Endothelial cell of umbilical vein (primary cell): ENCODE measurements around the gene MRPS18B. TPM values are rescaled to one million over a fixed set of nuclear protein-coding genes. Genes with fewer than 3 reads are reported as not detected.

Source experiments
- BruUV-seq: library from RNA; stranded (reverse); fragments of 400-500 nt; replicated peaks from 2 replicates; lab custom pipeline; 2021; lab: Mats Ljungman, UMichigan
- CTCF ChIA-PET: fragments of 300-600, 350-600 bp; sonication (Branson Sonifier 250); formaldehyde crosslinking; loops from one replicate; lab custom pipeline; 2021; ENCODE audit warnings: antibody characterized with exemption, inconsistent platforms; lab: Charles Lee
- POLR2A ChIA-PET: fragments of 300-600, 350-600 bp; sonication (Branson Sonifier 250); formaldehyde crosslinking; loops from one replicate; lab custom pipeline; 2021; ENCODE audit warnings: antibody characterized with exemption, inconsistent platforms; lab: Charles Lee
- DNase-seq: peaks from one replicate; pipeline ENCODE4 v3.0.0-alpha.2; 2011; ENCODE audit warnings: low read depth, low spot score
- FAIRE-seq: peaks from 2 replicates; lab custom pipeline; 2011; peaks lifted over from hg19 to GRCh38; lab: Jason Lieb, UNC
- H2AFZ ChIP-seq: 2 replicates; pipeline ENCODE4 v1.6.0; 2012; ENCODE audit warnings: low read depth, low read length, control low read depth, inconsistent platforms
- H3K27ac ChIP-seq: 2 replicates; pipeline ENCODE4 v1.5.1; 2011; ENCODE audit warnings: low read depth, mild to moderate bottlenecking, control low read depth, low read length, moderate library complexity; ENCODE audit not compliant: insufficient read depth
- H3K27me3 ChIP-seq, 2 experiments: 2 replicates each; pipeline versions ENCODE4 v1.6.0 to v1.6.1; 2011; ENCODE audit warnings: low read length in 2 of 2, mixed read lengths in 1 of 2; ENCODE audit not compliant: control insufficient read depth in 2 of 2, insufficient read depth in 2 of 2
- H3K36me3 ChIP-seq, 2 experiments: 2 replicates in 1 of 2; 3 replicates in 1 of 2; pipeline ENCODE4 v1.5.1; 2011; ENCODE audit warnings: low read length in 2 of 2, mild to moderate bottlenecking in 1 of 2, moderate library complexity in 1 of 2; ENCODE audit not compliant: control insufficient read depth in 2 of 2, insufficient read depth in 2 of 2; ENCODE audit errors: extremely low read depth in 1 of 2
- H3K4me1 ChIP-seq: 3 replicates; pipeline ENCODE4 v1.5.1; 2011; ENCODE audit warnings: mild to moderate bottlenecking, low read length; ENCODE audit not compliant: control insufficient read depth, insufficient read depth; ENCODE audit errors: extremely low read depth
- H3K4me2 ChIP-seq: 2 replicates; pipeline ENCODE4 v1.6.1; 2011; ENCODE audit warnings: low read length, control low read depth, mixed read lengths; ENCODE audit not compliant: insufficient read depth
- H3K4me3 ChIP-seq, 3 experiments: fragments of 200-600 bp in 1 of 3; sonication (generic), shearing (Covaris generic) in 1 of 3; replicated peaks in 1 of 3; 2 replicates each; pipeline ENCODE4 v1.5.1; 2011 to 2016; ENCODE audit warnings: control low read depth in 3 of 3, low read length in 3 of 3, mild to moderate bottlenecking in 2 of 3, inconsistent platforms in 1 of 3, low read depth in 1 of 3, moderate library complexity in 1 of 3; ENCODE audit not compliant: insufficient read depth in 1 of 3
- H3K79me2 ChIP-seq: 2 replicates; pipeline ENCODE4 v1.6.0; 2012; ENCODE audit warnings: low read length, inconsistent platforms; ENCODE audit not compliant: control insufficient read depth, insufficient read depth
- H3K9ac ChIP-seq: replicated peaks from 2 replicates; pipeline ENCODE3; 2011; ENCODE audit warnings: low read length, control low read depth; ENCODE audit not compliant: insufficient read depth; ENCODE audit errors: extremely low read depth
- H3K9me1 ChIP-seq: replicated peaks from 3 replicates; pipeline ENCODE4 v1.6.0; 2011; ENCODE audit warnings: mild to moderate bottlenecking, low read length; ENCODE audit not compliant: control insufficient read depth, insufficient read depth; ENCODE audit errors: extremely low read depth
- H3K9me3 ChIP-seq: replicated peaks from 2 replicates; pipeline ENCODE4 v1.5.1; 2012; ENCODE audit warnings: low read length, inconsistent platforms; ENCODE audit not compliant: control insufficient read depth, insufficient read depth
- H4K20me1 ChIP-seq: replicated peaks from 2 replicates; pipeline ENCODE3; 2011; ENCODE audit warnings: mild to moderate bottlenecking, low read length; ENCODE audit not compliant: control insufficient read depth, insufficient read depth; ENCODE audit errors: extremely low read depth
- EZH2 ChIP-seq: IDR thresholded peaks from 2 replicates; pipeline ENCODE4 v1.6.1; 2012; ENCODE audit warnings: borderline replicate concordance, low read depth, mild to moderate bottlenecking, moderate library complexity, low read length, inconsistent platforms; ENCODE audit not compliant: severe bottlenecking
- FOS ChIP-seq: IDR thresholded peaks from 2 replicates; pipeline ENCODE4 v1.6.1; 2011; ENCODE audit warnings: mild to moderate bottlenecking, low read length, moderate library complexity, borderline replicate concordance; ENCODE audit not compliant: insufficient read depth
- GATA2 ChIP-seq: IDR thresholded peaks from 2 replicates; pipeline ENCODE4 v1.7.0; 2011; ENCODE audit warnings: low read depth, mild to moderate bottlenecking, moderate library complexity, mixed read lengths, low read length; ENCODE audit not compliant: insufficient read length, insufficient read depth
- JUN ChIP-seq: IDR thresholded peaks from 2 replicates; pipeline ENCODE4 v1.6.1; 2011; ENCODE audit warnings: borderline replicate concordance, low read depth; ENCODE audit not compliant: insufficient read length, insufficient read depth
- MYC ChIP-seq: IDR thresholded peaks from one replicate; pipeline ENCODE4 v1.6.1; 2011; ENCODE audit warnings: mild to moderate bottlenecking, low read depth, low read length
- POLR2A ChIP-seq: IDR thresholded peaks from 2 replicates; pipeline ENCODE4 v1.6.1; 2012; ENCODE audit warnings: low read depth, mild to moderate bottlenecking, control low read depth, low read length
- POLR2AphosphoS5 ChIP-seq: IDR thresholded peaks from 2 replicates; pipeline ENCODE4 v1.6.1; 2012; ENCODE audit warnings: low read depth, mild to moderate bottlenecking, control low read depth, low read length, moderate library complexity; ENCODE audit not compliant: insufficient read depth
- dilution Hi-C: fragments of 300-500 bp; cut with MboI; formaldehyde crosslinking; loops from one replicate; pipeline ENCODE4 v1.15.0; 2019; ENCODE audit warnings: low sequenced_read_pairs; ENCODE audit not compliant: extremely low pct_ligation_motif_present
- intact Hi-C: fragments of 100-400 bp; cut with micrococcal nuclease; formaldehyde crosslinking; loops from one replicate; pipeline ENCODE4 v1.10.0; 2022
- polyA plus RNA-seq, 4 experiments: library from polyadenylated mRNA; depleted of rRNA in 3 of 4; stranded (reverse) in 3 of 4; unstranded in 1 of 4; fragments of >200 nt; gene quantifications; 2 replicates each; pipeline versions ENCODE4 v1.2.1 to v1.2.3, GENCODE V29; 2011 to 2012; ENCODE audit warnings: missing spikeins in 1 of 4
- total RNA-seq: library from RNA; stranded (reverse); gene quantifications from 2 replicates; pipeline ENCODE4 v1.2.3, GENCODE V29; 2021
- TF ChIP-seq, protein P1 (sequence below), 2 donors: IDR thresholded peaks; 1 replicate in 1 of 2; 2 replicates in 1 of 2; pipeline ENCODE4 v1.5.1; 2011; ENCODE audit warnings: low read length in 2 of 2, mild to moderate bottlenecking in 2 of 2, moderate library complexity in 2 of 2, control low read depth in 1 of 2, inconsistent platforms in 1 of 2, low read depth in 1 of 2; ENCODE audit not compliant: insufficient read depth in 1 of 2; ENCODE audit errors: extremely low read depth in 1 of 2
- TF ChIP-seq, protein P2 (sequence below): IDR thresholded peaks from 2 replicates; pipeline ENCODE4 v1.6.1; 2011; ENCODE audit not compliant: insufficient read depth, insufficient read length

The MRPS18B gene
- total and polyA plus RNA-seq, 2 donors (not counting 3 experiments of a cell fraction or from before 2014, with no cell fraction given) = 32.6 to 49.1 TPM

DNA sequence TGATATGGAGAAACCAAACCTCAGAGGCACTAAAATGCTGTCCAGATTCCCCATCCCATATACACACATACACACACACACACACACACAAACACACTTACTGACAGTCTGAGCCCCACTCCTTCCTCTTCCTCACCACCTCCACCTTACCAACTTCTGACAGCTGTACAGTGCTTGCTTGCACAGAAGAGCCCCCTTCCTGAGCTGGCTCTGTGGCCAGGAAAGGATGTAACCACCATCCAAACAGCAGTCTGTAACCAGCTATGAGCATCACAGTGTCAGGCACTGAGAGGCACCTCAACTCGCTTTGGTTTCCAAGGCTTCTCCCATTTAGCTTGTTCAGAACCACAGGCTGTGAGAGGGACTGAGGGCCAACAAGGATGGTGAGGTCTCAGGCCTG is 23.4 kb downstream of the MRPS18B start:
- no peak for FAIRE-seq

DNA sequence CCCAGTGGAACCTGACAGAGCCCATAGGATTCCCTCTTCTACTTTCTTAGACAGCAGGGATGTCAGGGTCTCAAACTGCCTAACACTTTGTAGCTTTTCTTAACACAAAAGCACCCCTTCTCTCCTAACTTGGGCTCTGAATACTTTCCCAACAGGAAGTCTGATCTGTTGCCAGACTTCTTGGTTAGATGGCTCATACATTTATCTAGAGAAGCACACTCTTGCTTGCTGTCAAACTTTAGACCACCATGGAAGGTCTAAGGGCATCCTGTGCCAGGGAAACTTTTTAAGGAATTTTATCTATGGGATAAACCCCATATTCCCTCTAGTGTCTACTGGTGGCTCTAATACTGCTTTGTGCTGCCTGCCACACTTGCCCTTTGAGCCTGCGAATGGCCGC is 26.0 kb downstream of the MRPS18B start:
- Histone ChIP-seq H3K27ac (no peak overlapping the region), H3K9ac (no peak overlapping the region), H3K79me2 (peaks cover 17% of the 10 kb centered on the region), H3K9me1 (no peaks in the 10 kb centered on the region), H4K20me1 (no peaks in the 10 kb centered on the region), H3K4me1 (peaks cover 8% of the 10 kb centered on the region), H3K9me3 (no peaks in the 10 kb centered on the region), H3K4me2 (no peak overlapping the region), H3K36me3 (peaks cover 2 to 15% of the 10 kb centered on the region in 2 experiments), H2AFZ (no peak overlapping the region), H3K4me3 (no peak overlapping the region), H3K27me3 (no peaks in the 10 kb centered on the region)
- BruUV-seq = no TSS peak
- dilution Hi-C loops = no loop called here
- ChIA-PET CTCF (no interaction called here), POLR2A (no interaction called here)
- DNase-seq = no peak
- TF ChIP-seq POLR2AphosphoS5 (no peak), JUN (no peak), EZH2 (no peak), MYC (no peak), POLR2A (no peak), FOS (no peak), GATA2 (no peak)
- TF ChIP-seq, protein P1, sequence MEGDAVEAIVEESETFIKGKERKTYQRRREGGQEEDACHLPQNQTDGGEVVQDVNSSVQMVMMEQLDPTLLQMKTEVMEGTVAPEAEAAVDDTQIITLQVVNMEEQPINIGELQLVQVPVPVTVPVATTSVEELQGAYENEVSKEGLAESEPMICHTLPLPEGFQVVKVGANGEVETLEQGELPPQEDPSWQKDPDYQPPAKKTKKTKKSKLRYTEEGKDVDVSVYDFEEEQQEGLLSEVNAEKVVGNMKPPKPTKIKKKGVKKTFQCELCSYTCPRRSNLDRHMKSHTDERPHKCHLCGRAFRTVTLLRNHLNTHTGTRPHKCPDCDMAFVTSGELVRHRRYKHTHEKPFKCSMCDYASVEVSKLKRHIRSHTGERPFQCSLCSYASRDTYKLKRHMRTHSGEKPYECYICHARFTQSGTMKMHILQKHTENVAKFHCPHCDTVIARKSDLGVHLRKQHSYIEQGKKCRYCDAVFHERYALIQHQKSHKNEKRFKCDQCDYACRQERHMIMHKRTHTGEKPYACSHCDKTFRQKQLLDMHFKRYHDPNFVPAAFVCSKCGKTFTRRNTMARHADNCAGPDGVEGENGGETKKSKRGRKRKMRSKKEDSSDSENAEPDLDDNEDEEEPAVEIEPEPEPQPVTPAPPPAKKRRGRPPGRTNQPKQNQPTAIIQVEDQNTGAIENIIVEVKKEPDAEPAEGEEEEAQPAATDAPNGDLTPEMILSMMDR (IDR thresholded peaks at IDR 0.05; ENCODE audit: extremely low read depth in 1 of 2, insufficient read depth in 1 of 2, low read depth in 1 of 2, low read length in 2 of 2) = no peak
- TF ChIP-seq, protein P2, sequence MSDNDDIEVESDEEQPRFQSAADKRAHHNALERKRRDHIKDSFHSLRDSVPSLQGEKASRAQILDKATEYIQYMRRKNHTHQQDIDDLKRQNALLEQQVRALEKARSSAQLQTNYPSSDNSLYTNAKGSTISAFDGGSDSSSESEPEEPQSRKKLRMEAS = no peak
- FAIRE-seq = no peak
- intact Hi-C loops = no loop called here

More for the DNA sequence above, 23.4 kb downstream of the MRPS18B start:
- Histone ChIP-seq H3K27me3 (no peaks in the 10 kb centered on the region), H3K4me3 (no peak overlapping the region), H3K4me2 (no peak overlapping the region), H3K9ac (no peak overlapping the region), H3K4me1 (no peaks in the 10 kb centered on the region), H2AFZ (no peak overlapping the region), H3K27ac (no peak overlapping the region), H3K79me2 (peaks cover 2% of the 10 kb centered on the region), H4K20me1 (no peaks in the 10 kb centered on the region), H3K9me1 (no peaks in the 10 kb centered on the region), H3K9me3 (no peaks in the 10 kb centered on the region), H3K36me3 (peaks cover 2 to 15% of the 10 kb centered on the region in 2 experiments)
- dilution Hi-C loops (no loop called here), intact Hi-C loops (no loop called here)
- CTCF ChIA-PET = interaction anchor here (1.6 kb wide), 1 partner anchor 90 kb away, joined by 8 read pairs; no protein-coding TSS in a partner anchor
- POLR2A ChIA-PET = no interaction called here
- no TSS peak for BruUV-seq
- TF ChIP-seq EZH2 (no peak), POLR2AphosphoS5 (no peak), FOS (no peak), JUN (no peak), POLR2A (no peak)
- no peak for DNase-seq
